ENCODE results near the gene LLGL2. TPM values are rescaled to one million over a fixed set of nuclear protein-coding genes. Genes with fewer than 3 reads are reported as not detected.

Gene LLGL2
- total and polyA plus RNA-seq, 10 donors, result 28.6 to 153 (median 80.0) TPM

DNA sequence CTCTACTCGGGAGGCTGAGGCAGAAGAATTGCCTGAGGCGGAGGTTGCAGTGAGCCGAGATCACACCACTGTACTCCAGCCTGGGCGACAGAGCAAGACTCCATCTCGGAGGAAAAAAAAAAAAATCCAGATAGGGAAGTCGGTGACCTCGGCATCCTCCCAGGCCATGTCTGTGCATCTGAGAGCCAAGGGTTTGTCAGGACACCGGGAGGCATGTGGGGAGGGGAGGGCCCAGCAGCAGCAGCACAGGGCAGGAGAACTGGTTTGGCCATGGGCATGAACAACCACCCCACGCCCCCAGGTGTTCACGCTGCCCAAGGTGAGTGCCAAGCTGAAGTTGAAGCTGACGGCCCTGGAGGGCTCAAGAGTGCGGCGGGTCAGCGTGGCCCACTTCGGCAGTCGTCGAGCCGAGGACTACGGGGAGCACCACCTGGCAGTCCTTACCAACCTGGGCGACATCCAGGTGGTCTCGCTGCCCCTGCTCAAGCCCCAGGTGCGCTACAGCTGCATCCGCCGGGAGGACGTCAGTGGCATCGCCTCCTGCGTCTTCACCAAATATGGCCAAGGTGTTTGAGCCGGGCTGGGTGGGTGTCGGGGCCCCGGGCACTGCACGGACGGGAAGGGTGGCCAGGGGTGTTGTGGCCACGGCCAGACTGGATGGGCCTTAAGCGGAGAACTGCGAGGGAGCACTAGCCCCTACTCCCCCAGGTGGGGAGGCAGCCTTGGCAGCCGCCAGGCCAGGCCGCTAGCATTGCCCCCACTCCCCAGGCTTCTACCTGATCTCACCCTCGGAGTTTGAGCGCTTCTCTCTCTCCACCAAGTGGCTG lies 47.4 kb downstream of the LLGL2 start:
- no peaks in the 10 kb centered on the region for H3K9me3 ChIP-seq
- no peak overlapping the region for H3K4me3 ChIP-seq
- no peaks in the 10 kb centered on the region for H3K27me3 ChIP-seq (replicated peaks in 1 of 7)
- H3K4me1 ChIP-seq, result peaks cover 0 to 24% (median 18%) of the 10 kb centered on the region in 6 donors
- DNase-seq, result no peak
- TF ChIP-seq, protein P1, sequence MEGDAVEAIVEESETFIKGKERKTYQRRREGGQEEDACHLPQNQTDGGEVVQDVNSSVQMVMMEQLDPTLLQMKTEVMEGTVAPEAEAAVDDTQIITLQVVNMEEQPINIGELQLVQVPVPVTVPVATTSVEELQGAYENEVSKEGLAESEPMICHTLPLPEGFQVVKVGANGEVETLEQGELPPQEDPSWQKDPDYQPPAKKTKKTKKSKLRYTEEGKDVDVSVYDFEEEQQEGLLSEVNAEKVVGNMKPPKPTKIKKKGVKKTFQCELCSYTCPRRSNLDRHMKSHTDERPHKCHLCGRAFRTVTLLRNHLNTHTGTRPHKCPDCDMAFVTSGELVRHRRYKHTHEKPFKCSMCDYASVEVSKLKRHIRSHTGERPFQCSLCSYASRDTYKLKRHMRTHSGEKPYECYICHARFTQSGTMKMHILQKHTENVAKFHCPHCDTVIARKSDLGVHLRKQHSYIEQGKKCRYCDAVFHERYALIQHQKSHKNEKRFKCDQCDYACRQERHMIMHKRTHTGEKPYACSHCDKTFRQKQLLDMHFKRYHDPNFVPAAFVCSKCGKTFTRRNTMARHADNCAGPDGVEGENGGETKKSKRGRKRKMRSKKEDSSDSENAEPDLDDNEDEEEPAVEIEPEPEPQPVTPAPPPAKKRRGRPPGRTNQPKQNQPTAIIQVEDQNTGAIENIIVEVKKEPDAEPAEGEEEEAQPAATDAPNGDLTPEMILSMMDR (IDR thresholded peaks at IDR 0.05 in 8 of 11, conservative IDR thresholded peaks at IDR 0.05 in 3 of 11), result no peak
- TF ChIP-seq POLR2A (IDR thresholded peaks at IDR 0.05), result no peak
- TF ChIP-seq POLR2AphosphoS5 (IDR thresholded peaks at IDR 0.05), result peak in 1 of 3 donors; percentile 7
- H3K27ac ChIP-seq, result no peak overlapping the region
- H3K36me3 ChIP-seq, result peaks cover 0 to 75% (median 28%) of the 10 kb centered on the region in 6 donors
- intact Hi-C loops (cut with DNase I; ENCODE audit: low total_unique reads), result no loop called here
- WGBS, 5 donors, result 93 to 96% (median 94%) methylated on average over 17 to 39 of the region's 39 CpGs

DNA sequence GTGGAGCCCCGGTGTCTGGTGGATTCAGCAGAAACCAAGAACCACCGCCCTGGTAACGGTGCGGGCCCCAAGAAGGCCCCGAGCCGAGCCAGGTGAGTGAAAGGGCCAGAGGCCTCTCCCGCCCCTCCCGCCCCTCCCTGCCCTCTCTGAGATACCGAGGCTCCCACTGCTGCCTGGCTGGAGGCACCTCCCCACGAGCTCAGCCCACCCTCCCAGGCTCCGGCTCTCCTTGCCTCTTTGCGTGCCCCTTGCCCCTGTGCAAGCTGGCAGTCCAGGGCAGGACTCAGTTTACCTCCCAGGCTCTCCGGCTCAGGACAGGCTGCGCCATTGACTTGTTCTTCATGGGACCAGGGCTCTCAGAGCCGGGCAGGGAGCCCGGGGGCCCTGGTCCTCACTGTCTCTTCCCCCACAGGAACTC lies 48.1 kb downstream of the LLGL2 start:
- peaks cover 0 to 28% (median 18%) of the 10 kb centered on the region in 6 donors for H3K4me1 ChIP-seq
- TF ChIP-seq POLR2A (IDR thresholded peaks at IDR 0.05) (no peak), POLR2AphosphoS5 (IDR thresholded peaks at IDR 0.05) (no peak)
- TF ChIP-seq, protein P1 (IDR thresholded peaks at IDR 0.05 in 8 of 11, conservative IDR thresholded peaks at IDR 0.05 in 3 of 11), result no peak
- 90 to 96% (median 95%) methylated on average over 14 to 16 of the region's 16 CpGs for WGBS, 5 donors

DNA sequence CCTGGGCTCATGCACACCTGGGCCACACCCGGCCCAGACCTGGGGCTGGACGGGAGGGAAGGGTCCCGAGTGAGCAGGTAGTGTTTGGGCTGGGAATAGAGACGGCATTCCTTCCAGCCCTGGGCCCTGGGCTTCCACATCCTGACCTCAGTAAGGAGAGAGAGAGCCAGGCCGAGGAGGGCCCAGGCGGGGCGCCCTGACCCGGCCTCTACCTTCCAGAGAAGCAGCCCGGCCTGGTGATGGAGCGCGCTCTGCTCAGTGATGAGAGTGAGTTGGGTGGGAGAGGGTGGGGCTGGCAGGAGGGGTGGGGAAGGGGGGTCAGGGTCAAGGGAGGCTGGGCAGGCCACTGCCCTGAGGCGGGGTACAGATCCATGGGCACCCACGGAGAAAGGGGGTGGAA lies 48.5 kb downstream of the LLGL2 start:
- Histone ChIP-seq H3K36me3 (peaks cover 0 to 64% (median 20%) of the 10 kb centered on the region in 6 donors), H3K27me3 (replicated peaks in 1 of 7) (no peaks in the 10 kb centered on the region), H3K9me3 (no peaks in the 10 kb centered on the region), H3K4me1 (peaks cover 0 to 33% (median 20%) of the 10 kb centered on the region in 6 donors), H3K4me3 (no peak overlapping the region), H3K27ac (no peak overlapping the region)
- 82 to 95% (median 92%) methylated on average over 9 to 13 of the region's 13 CpGs for WGBS, 5 donors
- DNase-seq, result no peak
- intact Hi-C loops (cut with DNase I; ENCODE audit: low total_unique reads), result no loop called here
- no peak for TF ChIP-seq POLR2A (IDR thresholded peaks at IDR 0.05)
- TF ChIP-seq POLR2AphosphoS5 (IDR thresholded peaks at IDR 0.05), result no peak
- TF ChIP-seq, protein P1 (IDR thresholded peaks at IDR 0.05 in 8 of 11, conservative IDR thresholded peaks at IDR 0.05 in 3 of 11), result no peak

More for the DNA sequence above, 48.1 kb downstream of the LLGL2 start:
- H3K9me3 ChIP-seq, result no peaks in the 10 kb centered on the region
- intact Hi-C loops (cut with DNase I; ENCODE audit: low total_unique reads), result no loop called here
- no peak overlapping the region for H3K27ac ChIP-seq
- no peak for DNase-seq
- no peak overlapping the region for H3K4me3 ChIP-seq
- H3K36me3 ChIP-seq, result peaks cover 0 to 68% (median 25%) of the 10 kb centered on the region in 6 donors
- H3K27me3 ChIP-seq (replicated peaks in 1 of 7), result no peaks in the 10 kb centered on the region

DNA sequence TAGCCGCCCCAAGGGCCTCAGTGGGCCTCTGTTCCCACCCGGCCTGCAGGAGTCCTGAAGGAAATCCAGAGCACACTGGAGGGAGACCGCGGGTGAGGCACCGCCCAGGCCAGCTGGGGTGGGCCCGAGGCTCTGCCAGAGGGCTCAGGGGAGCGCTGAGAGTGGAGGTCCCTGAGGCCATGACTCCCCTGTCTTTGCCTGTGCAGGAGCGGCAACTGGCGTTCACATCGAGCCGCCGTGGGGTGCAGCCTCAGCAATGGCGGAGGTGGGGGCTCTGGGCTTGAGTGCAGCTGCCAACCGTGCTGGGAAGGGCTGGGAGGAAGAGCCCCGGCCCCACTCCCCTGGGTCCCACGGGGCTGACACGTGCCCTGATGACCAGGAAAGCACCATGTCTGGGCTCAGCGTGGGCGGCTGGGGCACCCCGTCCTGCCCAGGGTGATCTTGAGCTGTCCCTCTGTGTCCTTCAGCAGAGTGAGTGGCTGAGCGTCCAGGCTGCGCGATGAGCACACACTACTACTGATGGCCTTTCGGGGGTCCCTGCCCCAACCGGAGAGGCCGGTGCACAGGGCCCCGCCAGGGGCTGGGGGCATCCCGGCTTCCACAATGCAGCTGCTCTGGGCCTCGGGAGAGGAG lies 49.0 kb downstream of the LLGL2 start:
- intact Hi-C loops (cut with DNase I; ENCODE audit: low total_unique reads), result no loop called here
- H3K4me1 ChIP-seq, result peaks cover 0 to 37% (median 23%) of the 10 kb centered on the region in 6 donors
- TF ChIP-seq POLR2AphosphoS5 (IDR thresholded peaks at IDR 0.05) (peak in 1 of 3 donors; percentile 4), POLR2A (IDR thresholded peaks at IDR 0.05) (no peak)
- TF ChIP-seq, protein P1 (IDR thresholded peaks at IDR 0.05 in 8 of 11, conservative IDR thresholded peaks at IDR 0.05 in 3 of 11), result no peak
- WGBS, 5 donors, result 87 to 93% (median 89%) methylated on average over 17 to 29 of the region's 29 CpGs
- H3K27me3 ChIP-seq (replicated peaks in 1 of 7), result no peaks in the 10 kb centered on the region
- H3K27ac ChIP-seq, result no peak overlapping the region
- DNase-seq, result no peak
- no peak overlapping the region for H3K4me3 ChIP-seq
- peaks cover 0 to 59% (median 19%) of the 10 kb centered on the region in 6 donors for H3K36me3 ChIP-seq
- H3K9me3 ChIP-seq, result no peaks in the 10 kb centered on the region
